Measurements from ENCODE around the gene C11orf58.

Gene C11orf58

DNA sequence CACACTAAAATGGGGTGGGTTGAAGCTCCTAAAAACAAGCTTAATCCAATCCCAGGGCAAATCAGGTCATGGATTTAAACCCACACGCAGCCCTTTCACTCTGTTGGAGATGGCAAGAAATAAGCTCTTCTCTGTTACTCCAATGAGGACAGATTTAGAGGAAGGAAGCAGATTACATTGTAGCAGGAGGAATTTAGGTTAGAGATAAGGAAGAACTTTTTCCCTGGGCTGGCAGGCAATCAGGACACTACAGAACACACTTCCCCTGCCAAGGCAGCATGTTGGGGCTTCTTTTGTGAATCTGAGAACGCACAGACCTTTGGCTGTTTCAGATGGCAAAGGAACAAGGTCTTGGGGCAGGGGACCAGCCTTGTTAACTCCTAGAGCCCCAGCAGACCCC is 46.2 kb downstream of the C11orf58 start:
- no peak for DNase-seq (ENCODE audit: low read depth in 2 of 2, low spot score in 1 of 2)

DNA sequence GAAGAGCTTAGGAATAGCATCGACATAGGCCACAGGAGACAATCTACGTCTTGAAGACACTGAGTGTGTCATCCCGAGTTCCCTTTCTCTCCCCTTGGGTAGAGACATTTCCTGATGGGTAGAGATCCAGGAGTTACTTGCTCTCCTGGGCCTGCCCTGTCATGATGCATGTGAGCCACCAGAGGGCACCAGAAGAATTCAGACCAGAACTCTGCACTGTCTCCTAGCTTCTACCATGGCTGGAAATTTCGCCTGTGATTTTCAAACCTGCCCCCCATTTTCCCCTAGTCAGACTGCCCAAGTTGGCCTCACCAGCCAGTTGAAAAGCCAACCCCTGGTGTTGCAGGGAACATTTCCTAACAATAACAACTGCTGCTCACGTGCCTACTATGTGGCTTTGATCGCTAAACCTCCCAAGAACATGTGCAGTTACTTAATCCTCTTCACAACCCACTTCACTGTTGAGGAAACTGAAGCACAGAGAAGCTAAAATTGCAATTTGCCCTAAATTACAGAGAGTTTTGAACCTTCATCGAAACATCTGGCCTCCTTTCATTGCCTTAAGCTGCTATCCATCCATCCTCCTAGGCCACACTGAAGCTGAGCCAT is 47.2 kb downstream of the C11orf58 start:
- DNase-seq (ENCODE audit: low read depth in 2 of 2, low spot score in 1 of 2): peak; percentile 6 to 15

DNA sequence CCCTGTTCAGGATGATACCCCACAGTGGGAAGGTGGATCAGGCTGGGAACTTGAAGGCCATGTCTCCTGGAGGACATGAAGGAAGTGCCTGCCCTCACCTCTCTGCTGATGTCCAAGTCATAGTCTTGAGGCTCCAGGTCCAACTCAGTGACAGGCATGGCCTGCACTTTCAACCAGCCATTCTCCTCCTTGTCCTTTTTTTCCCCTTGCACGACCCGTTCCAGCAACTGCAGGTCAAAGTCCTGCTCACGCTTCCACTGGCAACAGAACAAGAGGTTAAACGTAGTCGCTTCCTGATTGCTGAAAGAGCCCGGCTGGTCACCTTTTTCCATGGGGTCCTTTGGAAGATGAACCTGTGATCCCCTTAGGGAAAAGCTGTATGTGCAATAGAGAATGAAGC is 47.7 kb downstream of the C11orf58 start:
- DNase-seq (ENCODE audit: low read depth in 2 of 2, low spot score in 1 of 2): no peak

DNA sequence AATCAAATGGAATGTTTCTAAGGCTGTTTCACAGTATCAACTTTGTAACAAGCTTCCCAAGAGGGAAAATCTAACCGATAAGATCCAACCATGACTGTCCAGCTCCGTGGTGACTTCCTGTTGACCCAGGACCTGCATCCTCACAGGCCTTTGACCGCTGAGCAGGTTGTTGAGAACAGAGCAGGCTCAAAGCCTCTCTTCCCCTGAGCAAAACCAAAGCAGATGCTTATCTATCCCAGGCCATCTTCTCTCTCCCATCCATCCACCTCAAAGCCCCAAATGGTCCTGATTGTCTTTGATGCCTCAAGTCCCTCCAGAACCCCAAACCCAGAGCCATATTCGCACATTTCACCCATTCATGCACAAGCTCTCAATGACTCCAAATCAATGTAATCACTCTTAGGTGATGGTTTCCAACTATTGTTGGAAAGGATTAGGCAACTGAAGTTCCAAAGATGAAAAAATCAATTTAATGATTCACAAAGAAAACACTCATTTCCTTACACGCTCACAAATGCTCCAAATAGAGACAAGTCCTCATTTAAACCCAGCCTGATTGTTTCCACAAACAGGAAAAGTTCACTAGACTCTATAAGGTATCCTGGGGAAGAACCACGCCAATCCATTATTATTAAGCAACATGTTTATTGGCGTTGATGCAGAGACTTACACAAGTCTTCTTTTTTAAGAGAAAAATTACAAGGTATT is 48.7 kb downstream of the C11orf58 start:
- DNase-seq (ENCODE audit: low read depth in 2 of 2, low spot score in 1 of 2): no peak

DNA sequence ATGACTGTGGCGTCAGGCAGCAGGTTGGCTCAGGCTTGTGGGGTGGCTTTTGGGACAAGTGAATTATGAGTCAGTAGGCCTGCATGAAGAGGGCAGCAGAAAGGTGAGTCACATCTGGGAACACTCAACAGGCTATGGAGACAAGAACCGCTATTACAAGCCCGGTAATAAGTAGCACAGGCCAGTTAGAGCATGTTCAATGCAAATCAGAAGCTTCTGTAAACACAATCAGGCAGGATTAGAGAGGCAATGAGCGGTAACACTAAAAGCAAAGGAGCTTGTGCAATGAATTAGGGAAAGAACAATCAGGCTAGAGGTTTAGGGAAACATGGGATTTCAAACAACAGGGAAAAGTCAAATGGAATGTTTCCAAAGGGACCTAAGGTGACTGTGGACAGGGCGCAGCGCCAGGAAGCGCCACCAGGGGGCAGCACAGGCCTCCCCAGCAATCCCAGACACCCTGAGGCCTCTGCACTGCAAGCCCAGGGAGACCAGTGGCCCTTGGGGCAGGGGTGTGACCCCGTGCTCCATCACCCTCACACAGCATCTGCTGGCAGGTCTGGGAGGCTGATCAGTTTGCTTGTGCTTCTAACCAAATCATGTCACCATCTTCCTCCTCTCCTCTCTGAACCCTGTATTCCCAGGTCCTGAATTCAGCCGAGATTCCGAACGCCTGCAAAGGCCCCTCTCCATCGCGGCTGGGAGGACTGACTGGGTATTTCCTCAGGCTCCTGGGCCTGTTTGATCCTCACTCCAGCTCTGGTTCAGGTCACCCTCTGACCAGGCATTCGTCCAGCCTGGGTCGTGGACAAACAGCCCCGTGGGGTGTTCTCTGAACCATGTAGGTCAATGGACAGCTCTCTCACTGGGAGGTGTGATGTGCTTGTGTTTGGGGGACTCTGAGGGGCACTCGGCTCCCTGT is 50.0 kb downstream of the C11orf58 start:
- peak in 1 of 2 donors; percentile 8 for DNase-seq (ENCODE audit: low read depth in 2 of 2, low spot score in 1 of 2)

DNA sequence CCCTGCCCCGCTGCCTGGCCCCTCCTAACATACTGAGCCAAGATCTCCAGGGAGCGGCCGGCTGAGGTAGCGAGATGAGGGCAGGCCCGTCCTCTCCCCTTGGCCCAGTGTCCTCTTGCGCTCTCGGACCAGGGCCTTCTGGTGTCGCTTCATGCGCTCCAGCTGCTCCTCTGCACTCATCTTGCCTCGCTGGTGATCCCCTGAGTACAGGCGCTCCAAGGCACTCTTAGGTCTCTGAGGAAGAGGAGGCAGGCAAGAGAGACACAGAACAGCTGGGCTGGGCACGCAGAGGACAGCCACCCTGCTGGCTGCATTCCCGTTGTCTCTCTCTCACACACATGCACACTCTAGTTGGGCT is 50.6 kb downstream of the C11orf58 start:
- DNase-seq (ENCODE audit: low read depth in 2 of 2, low spot score in 1 of 2): no peak

DNA sequence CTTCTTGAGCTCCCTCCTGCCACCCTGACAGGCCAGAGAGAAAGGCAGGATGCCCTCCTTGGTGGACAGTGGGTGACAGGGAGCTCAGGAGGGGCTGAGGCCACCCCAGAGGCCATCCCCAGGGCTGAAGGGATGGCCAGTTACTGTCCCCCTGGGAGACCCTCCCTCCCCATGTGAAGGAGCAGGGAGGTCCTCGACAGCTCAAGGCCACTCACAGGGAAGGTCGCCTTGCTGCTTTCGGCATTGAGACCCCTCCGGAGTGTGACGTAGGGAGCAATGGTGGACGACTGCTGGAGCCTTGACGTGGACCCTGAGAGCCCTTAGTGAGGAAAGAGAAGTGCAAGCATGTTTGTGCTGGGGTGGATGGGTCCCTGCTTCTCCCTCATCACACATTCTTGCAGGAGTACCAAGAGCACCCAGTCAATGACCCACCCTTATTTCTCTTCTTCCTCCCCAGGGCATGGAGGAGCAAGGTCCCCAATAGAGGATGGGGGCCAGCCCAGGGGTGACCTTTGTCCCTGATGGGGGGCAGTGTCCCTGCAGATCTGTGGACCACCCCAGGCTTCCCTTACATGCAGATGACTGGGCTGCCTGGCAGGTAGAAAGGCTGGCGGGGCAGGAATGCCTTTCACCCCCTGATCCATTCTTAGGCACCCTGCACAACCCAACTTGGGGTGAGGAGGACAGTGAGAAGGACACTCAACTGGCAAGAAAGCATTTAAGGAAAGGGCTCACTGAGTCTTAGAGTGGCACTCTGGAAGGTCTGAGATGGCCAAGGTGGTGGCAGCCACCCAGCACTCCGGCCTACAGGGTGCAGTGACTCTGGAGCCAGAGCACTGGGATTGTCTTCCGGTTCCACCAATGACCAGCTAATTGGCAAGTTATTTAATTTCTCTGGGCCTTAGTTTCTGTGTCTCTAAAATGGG is 51.4 kb downstream of the C11orf58 start:
- DNase-seq (ENCODE audit: low read depth in 2 of 2, low spot score in 1 of 2): no peak

DNA sequence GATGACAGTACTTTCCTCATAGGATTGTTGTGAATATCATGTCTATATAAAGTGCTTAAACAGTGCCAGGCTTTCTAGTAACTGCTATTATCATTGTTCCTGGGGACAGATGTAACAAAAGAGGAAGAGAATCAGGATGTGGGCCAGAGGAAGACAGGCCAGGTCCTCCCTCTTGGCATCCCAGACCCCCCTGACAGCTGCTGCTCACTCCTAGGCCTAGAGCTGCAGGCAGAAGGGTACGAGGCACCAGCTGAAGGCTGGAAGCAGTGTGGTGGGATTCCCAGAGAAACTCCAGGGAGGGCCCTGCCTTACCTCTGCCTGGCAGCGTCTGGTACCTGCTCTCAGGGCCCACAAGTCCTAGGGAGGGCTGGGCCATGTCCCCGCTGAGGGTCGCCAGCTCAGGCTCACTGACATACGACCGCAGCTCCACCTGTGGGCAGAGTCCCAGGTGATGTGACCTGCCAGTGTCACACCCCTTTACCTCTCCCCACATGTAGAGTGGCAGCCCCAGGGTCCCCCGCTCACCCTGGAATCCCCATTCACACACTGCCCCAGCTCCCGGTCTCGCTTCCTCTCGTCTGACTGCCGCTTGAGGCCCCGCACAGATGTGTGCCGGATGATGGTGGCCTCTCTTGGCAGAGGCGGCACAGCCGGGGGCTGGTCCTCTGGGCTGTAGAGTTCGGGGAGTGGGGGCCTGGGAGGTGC is 52.2 kb downstream of the C11orf58 start:
- DNase-seq (ENCODE audit: low read depth in 2 of 2, low spot score in 1 of 2): no peak

DNA sequence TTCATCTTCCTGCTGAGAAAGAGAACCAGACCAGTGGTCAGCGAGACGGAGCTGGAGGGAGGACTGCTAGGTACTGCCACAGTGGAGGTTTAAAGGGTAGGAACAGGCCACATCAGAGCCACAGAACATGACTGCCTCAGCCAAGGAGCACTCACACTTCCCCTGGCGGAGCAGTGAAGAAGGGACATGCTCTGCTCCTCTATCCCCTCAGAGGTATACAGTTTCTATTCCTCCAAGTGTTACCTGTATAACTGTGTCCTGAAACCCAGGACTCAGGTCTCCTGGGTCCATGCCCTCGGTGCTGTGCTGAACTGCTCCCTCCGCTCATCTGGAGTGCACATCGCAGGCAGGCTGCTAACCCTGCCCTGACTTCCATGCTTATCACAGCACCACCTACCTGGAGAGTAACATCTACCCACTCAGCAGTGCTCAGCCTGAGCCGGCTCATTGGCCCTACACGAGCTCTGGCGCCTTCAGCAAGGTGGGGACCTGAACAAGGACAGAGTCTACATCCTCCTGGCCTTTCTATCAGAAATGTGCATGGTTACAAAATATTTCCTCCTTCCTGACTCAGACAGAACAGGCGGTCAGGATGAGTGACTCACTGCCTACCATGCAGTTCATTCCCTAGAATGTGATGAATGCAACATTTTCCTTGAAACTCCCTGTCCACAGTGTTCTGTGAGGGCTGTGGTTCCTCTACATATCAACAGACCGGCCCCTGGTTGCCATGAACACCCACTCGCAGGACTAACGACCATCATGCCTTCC is 52.9 kb downstream of the C11orf58 start:
- DNase-seq (ENCODE audit: low read depth in 2 of 2, low spot score in 1 of 2): no peak

DNA sequence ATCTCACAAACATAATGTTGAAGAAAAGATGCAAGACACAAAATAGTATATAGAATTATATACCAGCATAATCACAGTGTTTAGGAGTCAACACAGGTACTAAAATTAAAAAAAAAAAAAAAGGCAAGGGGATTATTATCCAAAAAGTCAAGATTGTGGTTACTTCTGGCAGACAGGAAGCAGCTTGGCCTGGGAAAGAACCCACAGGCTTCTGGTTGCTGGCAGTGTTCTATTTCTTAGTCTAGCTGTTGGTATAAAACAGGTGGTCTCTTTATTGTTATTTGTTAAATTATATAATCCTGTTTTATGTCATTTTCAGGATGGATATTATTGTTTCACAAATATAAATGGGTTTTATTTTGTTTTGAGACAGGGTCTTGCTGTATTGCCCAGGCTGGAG is 54.0 kb downstream of the C11orf58 start:
- DNase-seq (ENCODE audit: low read depth in 2 of 2, low spot score in 1 of 2): no peak

DNA sequence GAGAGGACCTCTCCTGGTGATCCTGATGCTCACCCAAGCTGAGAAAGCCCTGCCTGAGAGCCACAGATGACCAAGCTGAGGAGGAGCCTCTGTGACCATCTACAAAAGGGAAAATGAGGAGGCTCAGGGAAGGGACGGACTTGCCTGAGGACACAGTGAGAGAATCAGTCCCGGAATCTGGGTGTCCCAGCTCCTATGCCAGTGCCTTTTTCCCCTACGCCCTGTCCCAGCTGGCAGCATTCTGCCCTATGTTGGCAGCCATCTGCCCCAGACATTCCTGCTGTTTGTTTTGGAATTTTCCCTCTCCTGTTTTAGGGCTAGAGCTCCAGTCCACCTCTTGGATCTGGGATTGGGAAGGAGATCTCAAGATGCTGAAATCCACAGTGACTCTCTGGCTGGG is 54.6 kb downstream of the C11orf58 start:
- DNase-seq (ENCODE audit: low read depth in 2 of 2, low spot score in 1 of 2): no peak

DNA sequence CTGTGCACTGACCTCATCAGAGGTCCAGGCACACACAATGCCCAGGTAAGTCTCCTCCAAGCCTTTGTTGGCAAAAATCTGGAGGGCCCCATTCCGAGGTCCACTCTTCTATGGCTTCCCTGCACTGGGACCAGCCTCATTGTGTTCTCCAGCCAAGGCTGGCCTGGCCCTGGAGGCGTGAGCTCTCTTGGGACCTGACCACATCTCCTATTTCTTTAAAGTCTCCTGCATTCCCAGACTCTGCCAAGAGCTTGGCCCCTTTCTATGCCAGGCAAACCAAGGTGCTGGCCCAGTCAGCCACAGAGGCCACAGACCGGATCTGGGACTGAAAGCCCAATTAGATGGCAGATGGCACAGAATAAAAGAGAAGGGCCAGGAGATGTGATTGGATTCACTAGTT is 55.1 kb downstream of the C11orf58 start:
- no peak for DNase-seq (ENCODE audit: low read depth in 2 of 2, low spot score in 1 of 2)

DNA sequence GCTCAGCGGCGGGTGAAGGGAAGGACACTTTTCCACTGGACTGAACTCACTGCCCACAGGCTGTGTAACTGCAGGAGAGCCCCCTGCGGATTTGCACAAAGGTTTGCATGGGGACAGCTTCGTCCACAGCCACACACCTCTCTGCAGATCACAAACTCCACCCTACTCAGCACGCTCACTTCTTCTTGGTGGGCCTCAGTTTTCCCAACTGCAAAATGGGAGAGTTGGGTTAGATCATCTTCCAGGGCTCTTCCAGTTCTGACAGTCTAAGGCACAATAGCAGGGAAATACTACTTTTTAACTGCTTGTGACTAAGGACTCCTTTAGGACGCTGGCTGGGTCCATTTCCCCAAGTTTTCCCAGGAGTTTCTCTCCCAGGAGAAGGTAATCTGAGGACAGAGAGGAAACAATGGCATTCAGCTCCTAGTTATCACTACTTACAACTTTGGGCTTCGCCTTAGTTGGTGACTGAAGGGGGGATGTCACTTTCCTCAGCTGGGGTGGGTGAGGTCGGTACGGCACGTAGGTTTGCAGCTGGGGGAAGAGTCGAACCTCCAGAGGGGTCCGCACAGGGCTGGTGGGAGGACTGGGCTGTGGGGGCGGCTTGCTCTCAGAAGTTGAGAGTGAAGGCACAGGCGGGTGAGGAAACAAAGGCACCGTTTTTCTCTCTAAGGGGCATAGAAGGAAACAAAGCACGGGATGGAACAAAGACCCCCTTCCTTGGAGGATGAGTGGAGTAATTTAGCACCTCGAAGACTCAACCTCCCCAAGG is 55.8 kb downstream of the C11orf58 start:
- no peak for DNase-seq (ENCODE audit: low read depth in 2 of 2, low spot score in 1 of 2)

DNA sequence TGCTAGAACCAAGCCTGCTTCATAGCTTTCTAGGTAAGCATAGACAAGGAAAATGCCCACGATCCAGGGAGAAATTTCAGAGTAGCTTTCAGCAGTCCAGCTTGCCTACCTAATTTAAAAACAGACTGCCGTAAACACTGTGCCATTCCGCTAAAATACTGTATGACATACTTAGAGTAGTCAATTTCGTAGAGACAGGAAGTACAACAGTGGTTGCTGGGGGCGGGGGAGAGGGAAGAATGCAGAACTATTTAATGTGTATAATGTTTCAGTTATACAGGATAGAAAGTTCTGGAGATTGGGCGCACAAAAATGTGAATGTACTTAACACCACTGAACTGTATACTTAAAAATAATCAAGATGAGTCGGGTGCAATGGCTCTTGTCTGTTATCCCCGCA is 56.7 kb downstream of the C11orf58 start:
- no peak for DNase-seq (ENCODE audit: low read depth in 2 of 2, low spot score in 1 of 2)

DNA sequence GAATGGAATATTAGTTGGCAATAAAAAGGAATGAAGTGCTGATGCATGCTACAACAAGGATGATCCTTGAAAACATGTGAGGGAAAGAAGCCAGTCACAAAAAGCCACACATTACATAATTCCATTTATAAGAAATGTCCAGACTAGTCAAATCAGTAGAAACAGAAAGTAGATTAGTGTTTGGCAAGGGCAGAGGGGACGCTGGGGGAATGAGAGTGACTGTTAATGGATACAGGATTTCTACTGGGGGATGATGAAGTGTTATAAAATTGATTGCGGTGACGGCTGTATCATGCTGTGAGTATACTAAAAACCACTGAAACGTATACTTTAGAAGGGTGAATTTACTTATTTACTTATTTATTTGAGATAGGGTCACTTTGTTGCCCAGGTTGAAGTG is 57.9 kb downstream of the C11orf58 start:
- DNase-seq (ENCODE audit: low read depth in 2 of 2, low spot score in 1 of 2): no peak

DNA sequence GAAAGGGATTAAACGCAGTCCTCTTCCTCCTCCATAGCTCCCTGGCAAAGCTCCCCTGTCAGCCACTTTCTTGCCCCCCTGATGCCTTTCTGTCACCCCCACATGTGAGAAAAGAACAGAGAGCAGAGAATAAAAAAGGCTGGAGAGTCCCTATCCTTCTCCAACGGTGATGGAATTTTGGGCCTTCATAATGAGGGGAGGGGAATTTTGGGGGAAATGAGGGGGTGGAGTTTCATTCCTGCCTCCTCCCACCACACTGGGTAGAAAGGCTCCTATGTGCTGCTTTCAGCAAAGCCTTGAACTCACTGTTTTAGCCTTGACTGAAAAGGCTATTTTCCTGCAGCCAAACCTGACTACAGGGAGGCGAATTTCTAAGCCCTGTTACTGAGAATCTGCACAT is 59.3 kb downstream of the C11orf58 start:
- DNase-seq (ENCODE audit: low read depth in 2 of 2, low spot score in 1 of 2): no peak

DNA sequence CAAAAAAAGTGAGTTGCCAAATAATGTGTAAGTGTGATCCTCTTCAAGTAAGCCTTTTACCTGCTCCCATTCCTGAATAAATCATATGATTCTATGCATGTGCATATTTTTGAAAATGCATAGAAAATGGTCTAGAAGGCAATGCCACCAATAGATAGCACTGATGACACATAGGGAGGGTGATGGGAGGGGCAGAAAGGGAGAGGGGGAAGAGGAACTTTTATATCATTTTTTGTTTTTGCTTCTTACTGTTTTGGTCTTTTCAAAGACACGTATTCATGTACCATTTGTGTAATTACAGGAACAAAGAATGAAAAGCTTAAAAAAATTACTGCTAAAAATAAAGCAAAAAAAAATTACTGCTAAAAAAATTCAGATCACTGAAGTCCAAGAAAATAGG is 60.8 kb downstream of the C11orf58 start:
- no peak for DNase-seq (ENCODE audit: low read depth in 2 of 2, low spot score in 1 of 2)

DNA sequence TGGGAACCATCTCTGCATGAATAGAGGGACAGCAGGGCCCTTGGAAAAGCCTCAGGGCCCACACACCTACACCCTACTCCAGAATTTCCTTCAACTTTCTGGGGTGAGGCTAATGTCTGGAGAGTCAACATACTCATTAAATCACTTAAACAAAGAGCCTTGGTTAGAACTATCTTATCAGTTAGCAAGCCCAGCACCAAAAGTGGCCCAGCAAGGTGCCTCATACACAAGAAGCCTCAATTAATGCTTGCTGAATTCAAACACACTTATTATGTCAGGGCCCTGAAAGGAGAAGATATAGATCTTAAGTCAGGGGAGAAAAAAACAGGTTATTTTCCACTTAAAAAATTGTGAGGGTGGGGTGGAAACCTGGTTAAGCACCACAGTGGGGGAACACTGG is 61.4 kb downstream of the C11orf58 start:
- DNase-seq (ENCODE audit: low read depth in 2 of 2, low spot score in 1 of 2): no peak

DNA sequence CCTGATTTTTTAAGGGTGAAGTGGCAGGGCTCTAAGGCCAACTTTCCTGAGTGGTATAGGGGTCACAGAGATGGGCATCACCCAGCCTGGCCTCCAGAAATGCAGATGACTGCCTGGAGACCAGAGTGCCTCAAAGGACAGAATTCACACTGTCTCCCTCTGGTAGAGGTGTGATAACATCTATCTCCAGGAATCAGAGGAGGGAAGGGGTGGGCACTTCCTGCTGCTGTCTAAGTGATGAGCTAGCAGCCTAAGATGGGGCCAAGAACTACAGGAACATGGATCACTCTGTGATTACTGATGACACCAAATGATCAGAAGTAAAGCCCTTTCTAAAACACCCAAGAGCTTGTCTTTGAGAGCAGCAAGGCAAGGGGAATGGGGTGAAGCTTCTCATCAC is 61.9 kb downstream of the C11orf58 start:
- no peak for DNase-seq (ENCODE audit: low read depth in 2 of 2, low spot score in 1 of 2)
